Activated T-helper 9 cell treated with anti-CD3 and anti-CD28 coated beads, Interleukin-2, amount 50 U/mL, for 16 hours (primary cell): ENCODE measurements around the gene ABLIM3.

ENCODE experiments used
- DNase-seq: peaks from one replicate; pipeline ENCODE4 v3.0.0-alpha.2; 2020; ENCODE audit warnings: low read depth

ABLIM3 gene

GRCh38 chr5:149309354-149309753 is 168.1 kb downstream of the ABLIM3 start:
- DNase-seq, result no peak
